HG02798 (cell line): ENCODE results near the gene CCNF.
A peak's percentile ranks its signal among the peaks of the same experiment; 100 is the strongest.

Experiments used
- ATAC-seq: cut with Tn5 transposase; IDR thresholded peaks from one replicate; pipeline ENCODE4 v1.9.1; 2021; ENCODE audit warnings: mild to moderate bottlenecking; ENCODE audit not compliant: unreplicated experiment, poor library complexity

Gene CCNF

DNA sequence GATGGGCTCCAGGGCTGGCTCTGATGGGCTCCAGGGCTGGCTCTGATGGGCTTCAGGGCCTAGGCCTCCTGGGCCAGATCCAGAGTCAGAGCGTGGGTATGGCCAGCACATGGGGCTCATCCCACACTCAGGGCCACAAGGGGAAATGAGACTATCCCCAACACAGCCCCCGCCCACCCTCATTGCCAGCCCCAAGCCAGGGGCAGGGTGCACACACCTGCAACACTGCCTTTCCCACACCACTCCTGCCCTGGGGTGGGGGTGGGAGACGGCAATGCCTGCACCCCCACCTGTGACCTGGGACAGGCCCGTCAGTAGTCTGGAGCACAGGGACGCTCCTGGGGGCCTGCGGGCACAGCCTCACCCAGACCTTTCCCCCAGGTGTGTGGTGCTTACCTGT lies 70.2 kb downstream of the CCNF start:
- no peak for ATAC-seq

DNA sequence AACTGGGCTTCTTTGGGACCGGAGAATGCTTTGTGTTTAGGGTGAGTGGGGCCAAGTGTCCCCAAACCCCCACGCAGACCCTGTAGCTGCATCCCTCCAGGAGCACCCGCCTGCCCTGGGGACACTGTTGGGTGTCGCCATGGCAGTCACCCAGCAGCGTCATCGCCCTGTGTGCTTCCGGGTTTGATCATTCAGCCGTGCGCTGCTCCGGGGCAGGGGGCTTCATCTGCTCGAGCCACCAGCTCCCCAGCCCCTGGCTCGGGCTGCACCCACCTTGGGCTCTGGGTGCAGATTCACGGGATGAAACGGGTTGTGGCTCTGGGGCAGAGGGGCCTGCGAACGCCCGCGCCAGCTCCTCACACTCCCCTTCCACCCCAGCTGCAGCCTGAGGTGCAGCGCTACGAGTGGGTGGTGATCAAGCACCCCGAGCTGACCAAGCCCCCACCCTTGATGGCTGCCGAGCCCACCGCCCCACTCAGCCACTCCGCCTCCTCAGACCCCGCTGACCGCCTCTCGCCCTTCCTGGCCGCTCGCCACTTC lies 70.7 kb downstream of the CCNF start:
- ATAC-seq, result no peak

GRCh38 chr16:2500430-2500917 lies 71.2 kb downstream of the CCNF start:
- ATAC-seq, result no peak

- peak; percentile 62 for ATAC-seq
These were observed 71.9 kb downstream of the CCNF start for GRCh38 chr16:2500918-2501750.

DNA sequence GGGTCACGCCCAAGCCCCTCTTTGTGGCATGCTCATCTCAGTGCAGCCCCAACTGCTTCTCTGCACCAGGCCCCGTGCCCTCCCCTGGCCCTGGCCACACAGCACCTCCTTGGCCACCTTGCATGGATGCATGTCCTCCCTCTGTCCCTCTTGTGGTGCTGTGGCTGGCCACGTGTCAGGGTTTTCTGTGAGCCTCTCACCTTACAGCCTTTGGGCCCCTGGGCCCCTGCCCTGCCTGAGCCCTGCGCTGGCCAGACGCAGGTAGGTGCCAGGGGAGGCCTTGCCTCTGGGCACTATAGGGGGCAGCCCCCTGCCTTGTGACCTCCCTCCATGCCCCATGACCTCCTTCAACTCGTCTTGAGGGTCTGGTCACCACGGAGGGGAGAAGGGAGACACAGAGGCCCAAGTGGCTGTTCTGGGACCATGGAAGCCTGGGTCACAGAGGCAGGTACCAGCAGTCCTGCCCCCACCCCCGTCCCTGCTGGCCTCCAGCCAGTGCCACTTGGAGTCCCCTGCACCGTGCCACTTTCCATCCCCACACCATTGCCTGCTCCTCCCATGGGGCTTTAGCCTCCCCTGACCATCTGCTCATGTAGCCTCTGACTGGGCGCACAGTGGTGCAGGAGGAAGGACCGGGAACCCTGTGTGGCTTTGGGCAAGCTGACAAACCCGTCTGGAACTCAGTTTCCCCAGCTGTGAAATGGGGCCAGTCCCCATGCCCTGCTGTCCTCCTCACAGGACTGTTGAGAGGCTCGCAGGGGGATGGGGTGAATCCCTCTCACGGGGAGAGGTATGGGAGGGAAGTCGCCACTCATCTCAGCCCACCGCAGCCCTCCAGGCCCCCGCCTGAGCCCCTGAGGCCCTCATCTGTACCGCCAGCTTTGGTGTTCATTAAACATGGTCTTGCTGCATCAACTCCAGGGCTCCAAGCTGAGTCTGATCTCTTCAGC lies 73.0 kb downstream of the CCNF start:
- no peak for ATAC-seq

- no peak for ATAC-seq
These were observed 76.4 kb downstream of the CCNF start for GRCh38 chr16:2505695-2506094.

DNA sequence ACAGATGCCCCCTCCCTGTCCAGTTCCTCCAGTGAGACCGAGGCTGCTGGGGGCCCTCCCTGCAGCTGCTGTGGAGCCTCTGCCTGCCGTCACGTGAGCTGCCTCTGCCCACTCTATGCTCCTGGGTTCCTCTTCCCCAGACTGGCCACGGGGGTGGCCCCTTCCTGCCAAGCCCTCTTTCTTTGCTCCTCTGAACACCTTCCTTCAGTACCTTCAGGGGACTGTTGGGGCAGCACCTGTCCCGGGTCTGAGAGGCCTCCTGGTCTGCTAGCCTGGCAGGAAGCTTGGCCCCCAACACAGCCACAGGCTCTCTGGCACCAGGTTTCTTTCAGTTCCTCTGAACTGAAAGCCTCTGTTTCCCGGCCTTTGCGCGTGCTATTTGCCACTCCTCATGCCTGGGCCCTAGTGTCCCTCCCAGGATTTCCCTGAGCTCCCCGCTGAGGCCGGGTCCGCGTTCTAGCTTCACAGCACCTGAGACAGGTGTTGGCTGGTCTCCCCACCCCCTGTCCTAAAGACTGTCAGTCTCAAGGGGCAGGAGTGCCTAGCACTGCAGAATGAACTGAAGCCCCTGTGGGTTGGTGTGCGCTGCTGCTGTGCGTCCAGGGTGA lies 77.9 kb downstream of the CCNF start:
- ATAC-seq, result peak; percentile 49

- ATAC-seq, result peak; percentile 12
These were observed 78.4 kb downstream of the CCNF start for GRCh38 chr16:2507665-2508064.
